NCI-H2081 treated with DMSO at 0.1 percent for 48 hours (cell line): ENCODE measurements around the gene DNA2.
A peak's percentile ranks its signal among the peaks of the same experiment; 100 is the strongest.
"Not testable (repeated sequence)": the region's sequence is repeated elsewhere in the genome, so short reads cannot be mapped to it uniquely, and the experiment has no call there.

ENCODE experiments used
- DNase-seq: peaks from one replicate; lab custom pipeline; 2025; lab: John Stamatoyannopoulos, UW

The DNA2 gene

GRCh38 chr10:68449698-68450097, 22.1 kb downstream of the DNA2 start:
- DNase-seq: not testable (repeated sequence)

GRCh38 chr10:68446179-68446578, 25.6 kb downstream of the DNA2 start:
- no peak for DNase-seq

DNA sequence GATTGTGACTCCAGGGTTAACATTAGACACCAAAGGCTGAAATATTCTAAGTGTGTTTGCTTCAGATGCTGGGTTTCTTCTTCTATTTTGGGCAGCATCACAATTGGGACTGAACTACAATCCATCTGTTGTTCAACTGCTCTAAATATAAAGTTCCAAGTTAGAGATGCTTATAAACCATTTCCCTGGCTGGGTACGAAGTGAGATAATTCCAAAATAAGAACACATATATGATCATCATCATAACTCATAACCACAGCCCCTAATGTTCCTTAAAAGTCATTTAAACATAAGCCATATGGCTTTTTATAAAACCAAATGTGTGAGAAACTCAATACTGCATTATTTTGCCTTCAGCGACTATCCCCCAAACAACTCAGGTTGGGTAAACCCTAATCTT, 28.8 kb downstream of the DNA2 start:
- no peak for DNase-seq

DNA sequence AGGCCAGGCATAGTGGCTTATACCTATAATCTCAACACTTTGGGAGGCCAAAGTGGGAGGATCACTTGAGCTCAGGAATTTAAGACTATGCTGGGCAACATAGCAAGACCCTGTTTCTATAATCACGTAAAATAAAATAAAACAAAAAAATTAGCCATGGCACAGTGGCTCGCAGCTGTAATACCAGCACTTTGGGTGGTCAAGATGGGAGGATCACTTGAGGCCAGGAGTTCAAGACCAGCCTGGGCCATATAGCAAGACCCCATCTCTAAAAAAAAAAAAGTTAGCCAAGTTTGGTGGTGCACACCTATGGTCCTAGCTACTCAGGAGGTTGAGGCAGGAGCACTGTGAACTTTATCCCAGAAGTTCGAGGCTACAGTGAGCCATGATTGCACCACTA, 30.9 kb downstream of the DNA2 start:
- DNase-seq: no peak

DNA sequence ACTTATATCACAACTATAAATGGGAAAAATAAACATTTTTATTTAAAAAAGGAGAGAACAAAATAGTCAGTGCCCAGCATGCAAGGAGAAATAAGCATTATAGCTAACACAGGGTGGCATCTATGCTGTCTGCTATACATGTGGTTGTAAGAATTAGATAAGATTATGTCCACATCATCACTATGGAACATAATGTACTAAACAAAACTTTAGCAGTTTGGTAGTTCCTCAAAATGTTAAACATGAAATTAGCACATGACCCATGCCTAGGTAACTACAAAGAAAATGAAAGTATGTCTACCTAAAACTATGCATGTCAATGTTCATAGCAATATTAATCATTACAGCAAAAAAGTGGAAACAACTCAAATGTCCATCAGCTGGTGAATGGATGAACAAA, 36.0 kb downstream of the DNA2 start:
- DNase-seq: no peak

DNA sequence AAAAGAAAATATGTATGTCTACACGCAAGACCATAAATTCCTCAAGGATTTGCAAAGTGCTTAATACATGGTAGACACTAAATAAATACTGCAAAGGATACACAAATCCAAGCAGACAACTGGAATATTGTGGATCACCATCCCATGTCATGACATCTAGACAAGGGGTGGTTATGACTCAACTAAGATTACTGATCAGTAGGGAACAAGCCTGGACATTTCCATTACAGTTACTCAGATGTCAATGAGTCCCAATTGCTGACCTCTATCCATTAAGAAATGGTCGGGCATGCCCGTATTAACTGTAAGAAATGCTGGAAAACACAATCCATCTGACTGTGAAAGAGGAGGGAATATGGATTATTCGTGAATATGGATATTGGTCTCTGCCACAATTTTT, 37.1 kb downstream of the DNA2 start:
- no peak for DNase-seq

DNA sequence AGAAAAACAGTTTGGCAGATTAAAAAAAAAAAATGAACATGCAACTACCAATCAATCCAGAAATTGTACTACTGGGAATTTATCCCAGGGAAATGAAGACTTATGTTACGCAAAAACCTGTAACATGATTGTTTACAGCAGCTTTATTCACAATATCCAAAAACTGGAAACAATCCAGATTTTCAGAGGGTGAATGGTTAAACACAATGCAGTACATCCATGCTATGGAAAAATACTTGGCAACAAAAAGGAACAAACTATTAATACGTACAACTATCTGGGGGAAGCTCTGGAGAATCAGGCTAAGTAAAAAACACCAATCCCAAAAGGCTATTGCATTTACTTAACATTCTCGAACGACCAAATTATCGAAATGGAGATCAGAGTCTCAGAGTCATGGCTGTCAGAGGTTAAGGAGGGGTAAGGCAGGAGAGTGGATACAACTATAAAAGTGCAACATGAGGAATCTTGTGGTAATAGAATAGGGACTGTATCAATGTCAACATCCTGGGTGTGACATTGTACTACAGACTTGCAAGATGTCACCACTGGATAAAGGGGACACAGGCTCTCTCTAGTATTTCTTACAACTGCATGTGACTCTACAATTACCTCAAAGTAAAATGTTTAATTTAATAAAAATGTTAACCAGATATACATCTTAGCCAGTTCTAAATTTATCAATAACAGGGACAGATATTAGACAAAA, 43.2 kb downstream of the DNA2 start:
- DNase-seq: no peak

DNA sequence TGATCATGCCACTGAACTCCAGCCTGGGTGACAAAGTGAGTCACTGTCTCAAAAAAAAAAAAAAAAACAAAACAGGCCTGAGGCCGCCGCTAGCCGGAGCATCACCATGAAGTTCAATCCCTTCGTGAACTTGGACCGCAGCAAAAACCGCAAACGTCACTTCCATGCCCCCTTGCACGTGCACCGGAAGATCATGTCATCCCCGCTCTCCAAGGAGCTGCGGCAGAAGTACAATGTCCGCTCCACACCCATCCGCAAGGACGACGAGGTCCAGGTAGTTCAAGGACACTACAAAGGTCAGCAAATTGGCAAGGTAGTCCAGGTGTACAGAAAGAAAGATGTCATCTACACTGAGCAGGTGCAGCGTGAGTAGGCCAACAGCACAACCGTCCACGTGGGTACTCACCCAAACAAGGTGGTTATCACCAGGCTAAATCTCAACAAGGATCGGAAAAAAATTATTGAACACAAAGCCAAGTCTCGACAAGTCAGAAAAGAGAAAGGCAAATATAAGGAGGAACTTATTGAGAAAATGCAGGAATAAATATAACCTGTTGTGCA, 47.2 kb downstream of the DNA2 start:
- DNase-seq: no peak

- no peak for DNase-seq
Observed at GRCh38 chr10:68423522-68423921, 48.3 kb downstream of the DNA2 start.

DNA sequence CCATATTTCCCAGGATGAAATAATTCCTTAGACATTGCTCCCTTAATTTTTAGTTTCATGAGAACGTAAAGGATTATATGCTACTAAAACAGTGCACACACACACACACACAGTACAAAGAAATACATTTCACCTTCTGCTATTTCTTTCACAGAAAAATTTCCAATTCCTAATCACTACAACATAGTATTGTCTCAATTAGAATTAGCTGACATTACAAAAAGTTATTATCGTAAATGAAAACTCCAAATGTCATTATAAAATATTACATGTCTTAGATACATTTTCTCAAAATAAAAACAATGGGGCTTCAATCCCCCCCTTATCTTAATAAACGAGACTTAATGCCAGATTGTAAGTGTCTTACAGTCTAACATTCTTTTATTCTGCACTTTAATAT, 52.4 kb downstream of the DNA2 start:
- no peak for DNase-seq

DNA sequence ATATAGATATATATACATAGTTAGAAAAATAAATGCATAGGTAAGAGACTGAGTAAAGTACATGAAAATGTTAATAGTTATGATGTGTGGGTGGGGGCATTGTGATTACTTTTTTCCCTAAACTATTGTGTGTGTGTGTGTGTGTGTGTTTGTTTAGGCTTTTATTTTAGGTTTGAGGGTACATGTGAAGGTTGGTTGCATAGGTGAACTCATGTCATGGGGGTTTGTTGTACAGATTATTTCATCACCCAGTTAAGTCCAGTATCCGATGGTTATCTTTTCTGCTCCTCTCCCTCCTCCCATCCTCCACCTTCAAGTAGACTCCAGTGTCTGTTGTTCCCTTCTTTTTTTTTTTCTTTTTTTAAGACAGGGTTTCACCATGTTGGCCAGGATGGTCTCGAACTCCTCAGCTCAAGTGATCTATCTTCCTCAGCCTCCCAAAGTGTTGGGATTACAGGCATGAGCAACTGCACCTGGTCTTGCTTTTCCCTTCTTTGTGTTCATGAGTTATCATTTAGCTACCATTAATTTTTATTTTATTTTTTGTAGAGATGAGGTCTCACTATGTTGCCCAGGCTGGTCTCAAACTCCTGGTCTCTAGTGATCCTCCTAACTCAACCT, 62.8 kb downstream of the DNA2 start:
- no peak for DNase-seq

DNA sequence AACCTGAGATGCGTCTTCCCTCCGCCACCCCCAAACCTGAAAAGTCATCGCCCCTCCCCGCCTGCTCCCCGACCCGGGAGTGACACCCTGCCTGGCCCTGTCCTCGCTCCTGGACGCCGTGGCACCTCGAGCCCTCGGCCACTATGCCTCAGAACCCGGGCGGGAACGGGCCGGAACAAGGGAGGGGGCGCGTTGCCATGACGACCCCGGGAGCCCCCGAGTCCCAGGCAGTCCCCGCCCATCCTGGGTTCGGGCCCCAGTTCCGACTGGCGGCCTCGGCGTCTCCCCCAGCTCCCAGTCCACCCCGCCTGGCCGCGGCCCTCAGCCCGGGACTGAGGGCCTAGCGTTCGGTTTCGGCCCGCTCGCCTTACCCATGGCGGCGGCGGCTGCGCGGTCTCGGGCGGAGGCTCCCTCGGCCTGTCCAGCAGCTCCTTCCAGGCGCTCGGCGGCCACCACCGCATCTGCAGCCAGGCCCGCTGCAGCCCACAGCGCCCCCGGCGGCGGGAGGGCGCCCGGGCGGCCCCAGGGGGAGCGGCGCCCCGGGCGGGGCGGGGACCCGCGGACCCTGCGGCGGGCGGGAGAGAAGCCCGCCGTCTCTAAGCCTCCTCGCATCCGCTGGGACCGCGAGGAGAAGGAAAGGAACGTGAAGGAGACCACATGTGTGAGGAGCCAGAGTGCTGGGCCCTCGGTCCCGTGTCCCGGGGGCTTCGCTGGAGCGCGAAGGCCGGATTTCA, 64.8 kb downstream of the DNA2 start, which contains the start of gene RUFY2:
Gene RUFY2, minus strand, starts transcription at position 463 of the 734 bp plus-strand sequence. Its CDS starts 88 bp downstream, at position 375.
- DNase-seq: peak; percentile 13

GRCh38 chr10:68406111-68406814, 65.5 kb downstream of the DNA2 start:
- DNase-seq: no peak

DNA sequence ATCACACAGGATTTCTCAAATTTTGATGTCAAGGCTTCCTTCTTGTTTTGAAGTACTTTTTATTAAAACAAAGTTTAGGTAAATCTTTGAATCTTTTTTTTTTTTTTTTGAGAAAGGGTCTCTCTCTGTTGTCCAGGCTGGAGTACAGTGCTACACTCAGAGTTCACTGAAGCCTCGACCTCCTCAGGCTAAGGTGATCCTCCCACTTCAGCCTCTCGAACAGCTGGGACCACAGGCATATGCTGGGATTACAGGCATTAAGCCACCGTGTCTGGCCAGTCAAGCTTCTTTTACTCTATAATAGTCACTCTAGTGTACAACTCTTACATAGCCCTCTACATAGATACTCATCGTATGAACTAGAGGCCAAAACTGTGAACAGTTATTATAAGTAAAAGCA, 68.1 kb downstream of the DNA2 start:
- no peak for DNase-seq

DNA sequence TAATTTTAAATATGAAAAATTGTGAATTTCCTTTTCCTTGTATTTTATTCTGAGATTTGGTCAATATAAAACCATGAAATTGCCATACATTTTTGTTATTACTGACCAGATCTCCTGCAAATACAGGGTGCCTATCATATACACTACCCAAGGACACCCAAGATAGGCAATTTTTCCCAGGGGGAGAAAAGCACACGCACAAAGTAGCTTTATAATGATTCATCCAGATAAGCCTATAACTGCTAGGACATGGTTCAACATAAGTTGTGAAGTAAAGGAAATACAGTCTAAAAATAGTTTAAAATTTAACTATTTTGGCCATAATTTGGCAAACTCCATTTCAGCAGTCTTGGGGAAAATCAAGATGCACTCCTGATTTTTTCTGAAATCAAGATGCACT, 69.5 kb downstream of the DNA2 start:
- no peak for DNase-seq

DNA sequence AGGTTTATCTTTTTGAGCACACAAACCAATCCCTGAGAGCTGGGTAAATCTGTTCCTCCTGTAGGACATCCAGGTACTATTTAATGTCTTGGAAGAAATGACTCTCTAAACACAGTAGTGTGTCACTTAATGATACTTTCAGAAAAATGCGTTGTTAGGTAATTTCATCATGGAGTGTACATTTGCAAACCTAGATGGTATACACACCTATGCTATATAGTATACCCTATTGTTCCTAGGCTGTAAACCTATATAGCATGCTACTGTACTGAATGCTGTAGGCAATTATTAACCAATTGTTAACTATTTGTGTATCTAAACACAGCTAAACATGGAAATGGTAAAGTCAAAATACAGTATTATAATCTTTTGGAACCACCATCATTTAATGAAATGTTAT, 74.8 kb downstream of the DNA2 start:
- DNase-seq: no peak

GRCh38 chr10:68385740-68386139, 86.0 kb downstream of the DNA2 start:
- DNase-seq: no peak

- no peak for DNase-seq
Observed at GRCh38 chr10:68371604-68372003, 100.2 kb downstream of the DNA2 start.

GRCh38 chr10:68367121-68367520, 104.7 kb downstream of the DNA2 start:
- DNase-seq: no peak

GRCh38 chr10:68366600-68366999, 105.2 kb downstream of the DNA2 start:
- DNase-seq: no peak

- no peak for DNase-seq
Observed at GRCh38 chr10:68365611-68366010, 106.2 kb downstream of the DNA2 start.
